Large intestine (tissue), 3 donors: ENCODE results near the gene PDIA3. TPM values are rescaled to one million over a fixed set of nuclear protein-coding genes. Genes with fewer than 3 reads are reported as not detected.
"Not testable (repeated sequence)": the region's sequence is repeated elsewhere in the genome, so short reads cannot be mapped to it uniquely, and the experiment has no call there.

Experiments used
- DNase-seq, 2 donors: peaks; one replicate each; pipeline versions ENCODE4 v3.0.0 to v3.0.0-alpha.2; 2013
- H3K27ac ChIP-seq: one replicate; pipeline ENCODE4 v1.5.1; 2013; ENCODE audit warnings: low read length
- H3K27me3 ChIP-seq: 2 replicates; pipeline ENCODE4 v1.6.1; 2013; ENCODE audit warnings: low read length; ENCODE audit not compliant: control insufficient read depth, insufficient read depth
- H3K36me3 ChIP-seq: 2 replicates; pipeline ENCODE4 v1.6.1; 2013; ENCODE audit warnings: low read length; ENCODE audit not compliant: control insufficient read depth, insufficient read depth
- H3K4me1 ChIP-seq: one replicate; pipeline ENCODE4 v1.6.1; 2013; ENCODE audit warnings: low read length; ENCODE audit not compliant: control insufficient read depth, insufficient read depth
- H3K4me3 ChIP-seq: one replicate; pipeline ENCODE4 v1.5.1; 2013; ENCODE audit warnings: low read length
- H3K9me3 ChIP-seq: one replicate; pipeline ENCODE4 v1.6.1; 2013; ENCODE audit warnings: mild to moderate bottlenecking, low read depth, low read length, moderate library complexity; ENCODE audit not compliant: control insufficient read depth
- WGBS: methylation state at CpG from one replicate; pipeline ENCODE4 v1.1.5; 2013; ENCODE audit warnings: low lambda C conversion rate; ENCODE audit not compliant: insufficient coverage; 5-methylcytosine and 5-hydroxymethylcytosine counted together
- polyA plus RNA-seq: library from polyadenylated mRNA; unstranded; fragments of 120-200 nt; gene quantifications from one replicate; pipeline ENCODE4 v1.2.1, GENCODE V29; 2013

PDIA3 gene
- polyA plus RNA-seq, 1 donor = 546 TPM

DNA sequence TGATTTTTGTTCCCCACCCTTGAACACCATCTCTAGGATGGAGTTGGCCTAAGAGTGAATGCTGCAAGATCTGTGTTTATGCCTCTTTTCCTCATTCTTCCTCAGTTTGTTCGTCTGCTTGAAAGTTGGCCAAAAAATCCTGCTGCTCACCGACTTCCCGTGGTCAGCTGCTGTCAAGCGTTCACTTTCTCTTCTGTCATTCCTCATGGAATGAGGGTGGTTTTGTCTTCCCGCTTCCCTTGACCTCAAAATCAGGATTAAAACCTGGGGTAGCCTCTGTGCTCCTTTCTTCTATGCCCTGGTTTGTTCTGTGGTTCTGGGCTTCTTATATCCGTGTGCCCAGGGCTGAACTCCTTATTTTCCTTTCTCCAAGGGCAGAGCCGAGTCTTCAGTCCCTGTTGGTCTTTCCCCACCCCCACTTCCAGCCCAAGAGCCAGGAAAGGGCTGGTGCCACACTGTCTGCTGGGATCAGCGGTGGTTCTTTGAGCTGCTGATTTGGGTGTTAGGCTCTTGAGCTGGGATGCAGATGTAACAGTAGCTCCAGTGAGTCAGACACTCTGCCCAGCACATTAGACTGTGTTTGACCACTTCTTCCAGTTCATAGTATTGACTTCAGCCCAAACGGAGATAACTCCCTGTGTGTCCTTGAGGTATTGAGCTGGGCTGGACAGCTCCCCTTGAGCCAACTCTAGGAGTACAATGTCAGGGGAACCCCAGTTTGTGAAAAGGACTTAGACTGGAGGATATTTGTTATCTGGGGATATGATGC, 48.2 kb downstream of the PDIA3 start:
- Histone ChIP-seq H3K27ac (no peak overlapping the region), H3K4me3 (no peak overlapping the region), H3K36me3 (peaks cover 48% of the 10 kb centered on the region), H3K27me3 (no peaks in the 10 kb centered on the region), H3K4me1 (peaks cover 37% of the 10 kb centered on the region), H3K9me3 (no peaks in the 10 kb centered on the region)
- no peak for DNase-seq
- no CpG with 5 or more reads among the region's 9 CpGs for WGBS

GRCh38 chr15:43795197-43795596, 49.0 kb downstream of the PDIA3 start:
- no CpG with 5 or more reads among the region's 2 CpGs for WGBS
- H3K4me3 ChIP-seq = no peak overlapping the region
- H3K36me3 ChIP-seq = peaks cover 53% of the 10 kb centered on the region
- H3K27me3 ChIP-seq = no peaks in the 10 kb centered on the region
- H3K27ac ChIP-seq = no peak overlapping the region
- peaks cover 45% of the 10 kb centered on the region for H3K4me1 ChIP-seq
- DNase-seq = no peak
- peaks cover 4% of the 10 kb centered on the region for H3K9me3 ChIP-seq

DNA sequence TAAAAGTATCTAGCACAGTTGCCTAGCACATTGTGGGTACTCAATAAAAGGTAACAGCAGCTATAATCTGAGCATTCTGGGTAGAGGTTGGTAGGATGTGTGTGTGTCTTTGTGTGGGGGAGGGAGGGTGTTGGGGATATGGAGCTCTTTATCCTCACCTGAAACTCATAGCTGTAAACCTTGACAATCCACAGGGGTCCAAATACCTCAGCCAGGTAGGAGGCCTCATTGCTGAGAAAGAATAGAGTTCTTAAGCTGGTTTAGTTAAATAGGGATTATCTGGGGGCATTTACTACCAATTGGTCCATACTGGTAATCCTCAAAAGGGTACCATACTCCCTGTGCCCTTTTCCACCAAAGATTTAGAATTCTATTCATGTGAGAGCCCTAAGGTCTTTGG, 49.8 kb downstream of the PDIA3 start:
- no peak for DNase-seq
- H3K27me3 ChIP-seq = no peaks in the 10 kb centered on the region
- peaks cover 4% of the 10 kb centered on the region for H3K9me3 ChIP-seq
- H3K4me3 ChIP-seq = no peak overlapping the region
- no peak overlapping the region for H3K27ac ChIP-seq
- peaks cover 45% of the 10 kb centered on the region for H3K4me1 ChIP-seq
- H3K36me3 ChIP-seq = peaks cover 53% of the 10 kb centered on the region

DNA sequence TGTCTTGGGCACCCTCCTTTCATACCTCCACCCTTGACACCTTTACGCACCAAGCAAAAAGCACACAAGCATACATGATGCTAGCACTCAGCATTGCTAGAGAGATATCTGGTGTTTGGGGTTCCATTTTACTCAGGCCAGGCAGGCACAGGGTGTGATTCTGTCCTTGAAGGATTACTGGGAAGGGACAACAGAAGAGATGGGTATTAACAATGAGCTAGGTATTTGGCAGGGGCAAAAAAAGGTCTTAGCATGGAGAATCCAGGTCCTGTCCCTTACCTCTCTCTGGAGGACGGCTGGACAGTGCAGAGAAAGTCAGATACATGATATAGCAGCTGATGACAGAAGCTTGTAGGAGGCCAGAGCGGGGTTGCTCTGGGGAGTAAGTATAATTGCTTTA, 50.3 kb downstream of the PDIA3 start:
- H3K4me3 ChIP-seq = no peak overlapping the region
- H3K9me3 ChIP-seq = peaks cover 4% of the 10 kb centered on the region
- no peaks in the 10 kb centered on the region for H3K27me3 ChIP-seq
- H3K4me1 ChIP-seq = peaks cover 43% of the 10 kb centered on the region
- H3K36me3 ChIP-seq = peaks cover 53% of the 10 kb centered on the region
- H3K27ac ChIP-seq = no peak overlapping the region
- 100% methylated on average over 1 of the region's 3 CpGs for WGBS
- DNase-seq = no peak

DNA sequence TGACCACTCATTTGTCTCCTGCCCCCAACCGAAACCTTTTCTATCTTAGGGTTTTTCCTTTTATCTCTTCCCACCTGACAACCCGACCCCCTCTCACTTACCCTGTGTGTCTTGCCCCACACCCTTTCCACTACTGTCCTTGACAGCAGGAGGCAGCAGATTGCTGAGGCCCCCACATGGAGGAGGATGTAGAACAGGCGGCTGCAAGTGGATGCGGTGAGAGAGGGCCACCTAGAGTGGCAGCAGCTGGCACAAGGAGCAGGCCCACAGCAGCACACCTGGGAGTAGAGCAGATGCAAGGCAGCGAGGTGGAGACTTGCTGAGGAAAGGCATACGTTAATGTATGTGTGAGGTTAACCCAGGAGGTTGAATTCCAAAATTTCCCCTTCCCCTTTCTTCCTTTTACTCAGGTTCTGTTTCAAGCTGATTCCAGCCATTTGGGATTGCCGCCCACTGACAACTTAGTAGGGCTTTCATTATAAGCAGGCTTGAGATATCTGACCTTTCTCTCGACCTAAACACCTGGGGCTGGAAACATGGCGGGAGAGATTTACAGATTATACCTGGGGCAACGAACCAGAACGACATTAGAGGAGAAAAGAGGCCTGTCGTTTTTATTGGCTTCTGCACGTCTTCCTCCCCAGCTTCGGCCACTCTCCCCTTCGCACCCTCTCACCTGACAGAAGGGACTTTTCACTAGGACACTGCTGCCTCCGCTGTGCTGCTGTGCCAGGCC, 53.1 kb downstream of the PDIA3 start:
- Histone ChIP-seq H3K9me3 (peaks cover 4% of the 10 kb centered on the region), H3K36me3 (peaks cover 56% of the 10 kb centered on the region), H3K27me3 (no peaks in the 10 kb centered on the region), H3K4me3 (no peak overlapping the region), H3K4me1 (peaks cover 32% of the 10 kb centered on the region), H3K27ac (peak overlapping the region; percentile 88)
- WGBS = 60% methylated on average over 1 of the region's 16 CpGs
- no peak for DNase-seq

- peaks cover 56% of the 10 kb centered on the region for H3K36me3 ChIP-seq
- WGBS = no CpG with 5 or more reads among the region's 8 CpGs
- H3K27me3 ChIP-seq = no peaks in the 10 kb centered on the region
- no peak for DNase-seq
- peak within 1 kb of the TSS; percentile 88 for H3K4me3 ChIP-seq
- H3K9me3 ChIP-seq = peaks cover 4% of the 10 kb centered on the region
- peaks cover 26% of the 10 kb centered on the region for H3K4me1 ChIP-seq
- H3K27ac ChIP-seq = peak within 1 kb of the TSS; percentile 88
These were observed 53.7 kb downstream of the PDIA3 start, which contains the start of gene SERINC4 for GRCh38 chr15:43799945-43800285. SERINC4 (minus strand) TSS chr15:43800220; CDS start chr15:43799986, 234 bp downstream.

DNA sequence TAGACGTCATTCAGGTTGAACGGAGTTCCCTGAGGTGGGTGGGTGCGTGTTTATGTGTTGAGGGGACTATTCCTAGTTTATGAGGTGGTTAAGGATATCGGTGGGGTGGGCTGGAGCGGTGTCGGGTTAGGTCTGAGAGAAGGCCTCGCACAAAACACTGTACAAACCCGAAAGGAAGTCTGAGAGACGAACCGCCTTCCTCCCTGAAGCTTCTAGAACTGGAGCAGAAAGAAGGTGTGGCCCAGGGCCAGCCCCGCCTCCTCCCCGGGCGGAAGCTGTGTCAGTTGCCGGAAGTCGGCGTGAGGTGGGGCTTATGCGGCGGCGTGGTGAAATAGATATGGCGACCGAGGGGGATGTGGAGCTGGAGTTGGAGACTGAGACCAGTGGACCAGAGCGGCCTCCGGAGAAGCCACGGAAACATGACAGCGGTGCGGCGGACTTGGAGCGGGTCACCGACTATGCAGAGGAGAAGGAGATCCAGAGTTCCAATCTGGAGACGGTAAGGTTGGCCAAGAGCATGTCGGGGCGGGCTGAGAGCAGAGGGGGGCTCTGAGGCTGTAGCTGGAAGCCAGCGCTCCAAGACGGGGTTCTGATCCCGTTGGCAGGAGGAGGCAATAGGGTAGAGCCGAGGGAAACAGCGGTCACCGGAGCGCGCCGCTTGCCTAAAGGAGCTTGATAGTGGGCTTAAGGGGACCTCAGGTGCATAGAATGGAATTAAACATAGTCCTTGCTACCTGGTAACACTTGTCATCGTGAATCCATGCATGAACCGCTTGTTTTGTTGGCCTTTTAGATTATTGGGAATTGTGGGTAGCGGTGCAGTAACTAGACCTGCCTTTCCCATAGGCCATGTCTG, 54.3 kb downstream of the PDIA3 start, which contains the start of gene HYPK:
HYPK (plus strand) TSS at position 314 of the 856 bp plus-strand sequence; CDS start at position 338, 24 bp downstream.
- Histone ChIP-seq H3K36me3 (peaks cover 55% of the 10 kb centered on the region), H3K9me3 (peaks cover 4% of the 10 kb centered on the region), H3K27me3 (no peaks in the 10 kb centered on the region), H3K4me3 (peak within 1 kb of the TSS; percentile 88), H3K4me1 (peaks cover 22% of the 10 kb centered on the region), H3K27ac (peak within 1 kb of the TSS; percentile 88)
- WGBS = no CpG with 5 or more reads among the region's 44 CpGs
- DNase-seq = peak; percentile 90 to 93

- H3K27me3 ChIP-seq, DNase-seq, H3K4me3 ChIP-seq, H3K27ac ChIP-seq, H3K9me3 ChIP-seq: not testable (repeated sequence)
- WGBS = no CpG with 5 or more reads among the region's 7 CpGs
- Histone ChIP-seq H3K4me1 (peaks cover 21% of the 10 kb centered on the region), H3K36me3 (peaks cover 54% of the 10 kb centered on the region)
These were observed 56.4 kb downstream of the PDIA3 start for GRCh38 chr15:43802676-43803075.

- no peak for DNase-seq
- H3K36me3 ChIP-seq = peaks cover 83% of the 10 kb centered on the region
- no peaks in the 10 kb centered on the region for H3K4me1 ChIP-seq
- no peaks in the 10 kb centered on the region for H3K27me3 ChIP-seq
- H3K27ac ChIP-seq = no peak overlapping the region
- H3K9me3 ChIP-seq = no peaks in the 10 kb centered on the region
- WGBS = 80% methylated on average over 1 of the region's 5 CpGs
- no peak overlapping the region for H3K4me3 ChIP-seq
These were observed 62.3 kb downstream of the PDIA3 start for GRCh38 chr15:43808435-43808950.
